Choroid plexus epithelial cell (primary cell): ENCODE measurements around the gene EAF1.
"Not testable (repeated sequence)": the region's sequence is repeated elsewhere in the genome, so short reads cannot be mapped to it uniquely, and the experiment has no call there.

Experiments used
- DNase-seq: peaks from one replicate; pipeline ENCODE4 v3.0.0-alpha.2; 2010; ENCODE audit warnings: low read depth
- H3K4me3 ChIP-seq: 2 replicates; pipeline ENCODE4 v1.5.1; 2011; ENCODE audit warnings: low read depth, mild to moderate bottlenecking, control low read depth, low read length, moderate library complexity
- CTCF ChIP-seq: conservative IDR thresholded peaks from 2 replicates; pipeline ENCODE4 v1.5.1; 2011; ENCODE audit warnings: low read depth, mild to moderate bottlenecking, control low read depth, inconsistent platforms, low read length, moderate library complexity

EAF1 gene

GRCh38 chr3:15385901-15386653 is 41.3 kb upstream of the EAF1 start:
- H3K4me3 ChIP-seq: no peak overlapping the region
- no peak for TF ChIP-seq CTCF
- no peak for DNase-seq

GRCh38 chr3:15386654-15386955 is 40.8 kb upstream of the EAF1 start:
- not testable (repeated sequence) for H3K4me3 ChIP-seq, DNase-seq

- DNase-seq: no peak
- TF ChIP-seq CTCF: no peak
- H3K4me3 ChIP-seq: no peak overlapping the region
Observed at GRCh38 chr3:15387171-15387581, 40.2 kb upstream of the EAF1 start.

- no peak for DNase-seq
- TF ChIP-seq CTCF: no peak
- no peak overlapping the region for H3K4me3 ChIP-seq
Observed at GRCh38 chr3:15387735-15388134, 39.7 kb upstream of the EAF1 start.

GRCh38 chr3:15388335-15388734 is 39.1 kb upstream of the EAF1 start:
- H3K4me3 ChIP-seq, DNase-seq: not testable (repeated sequence)

GRCh38 chr3:15390460-15390859 is 36.9 kb upstream of the EAF1 start:
- H3K4me3 ChIP-seq: no peak overlapping the region
- no peak for DNase-seq
- TF ChIP-seq CTCF: no peak

GRCh38 chr3:15391007-15391406 is 36.4 kb upstream of the EAF1 start:
- no peak for DNase-seq
- H3K4me3 ChIP-seq: no peak overlapping the region

GRCh38 chr3:15393252-15393651 is 34.1 kb upstream of the EAF1 start:
- not testable (repeated sequence) for DNase-seq, H3K4me3 ChIP-seq

More at GRCh38 chr3:15391007-15391406, 36.4 kb upstream of the EAF1 start:
- no peak for TF ChIP-seq CTCF

- not testable (repeated sequence) for H3K4me3 ChIP-seq
Observed at GRCh38 chr3:15398731-15399133, 28.7 kb upstream of the EAF1 start.

More at GRCh38 chr3:15398731-15399133, 28.7 kb upstream of the EAF1 start:
- DNase-seq: not testable (repeated sequence)
